Muscle of arm (tissue), 12 donors: ENCODE data around the gene ZSCAN5C. TPM values are rescaled to one million over a fixed set of nuclear protein-coding genes. Genes with fewer than 3 reads are reported as not detected.
"Not testable (repeated sequence)": the region's sequence is repeated elsewhere in the genome, so short reads cannot be mapped to it uniquely, and the experiment has no call there.

Experiments used
- DNase-seq: peaks from one replicate; pipeline ENCODE4 v3.0.0-alpha.2; 2013
- polyA plus RNA-seq, 12 donors: library from polyadenylated mRNA; unstranded; fragments of 120-200 nt; gene quantifications; one replicate each; pipeline ENCODE4 v1.2.1, GENCODE V29; 2013; ENCODE audit not compliant: insufficient read length in 12 of 12

Gene ZSCAN5C
- polyA plus RNA-seq, 12 donors = not detected

DNA sequence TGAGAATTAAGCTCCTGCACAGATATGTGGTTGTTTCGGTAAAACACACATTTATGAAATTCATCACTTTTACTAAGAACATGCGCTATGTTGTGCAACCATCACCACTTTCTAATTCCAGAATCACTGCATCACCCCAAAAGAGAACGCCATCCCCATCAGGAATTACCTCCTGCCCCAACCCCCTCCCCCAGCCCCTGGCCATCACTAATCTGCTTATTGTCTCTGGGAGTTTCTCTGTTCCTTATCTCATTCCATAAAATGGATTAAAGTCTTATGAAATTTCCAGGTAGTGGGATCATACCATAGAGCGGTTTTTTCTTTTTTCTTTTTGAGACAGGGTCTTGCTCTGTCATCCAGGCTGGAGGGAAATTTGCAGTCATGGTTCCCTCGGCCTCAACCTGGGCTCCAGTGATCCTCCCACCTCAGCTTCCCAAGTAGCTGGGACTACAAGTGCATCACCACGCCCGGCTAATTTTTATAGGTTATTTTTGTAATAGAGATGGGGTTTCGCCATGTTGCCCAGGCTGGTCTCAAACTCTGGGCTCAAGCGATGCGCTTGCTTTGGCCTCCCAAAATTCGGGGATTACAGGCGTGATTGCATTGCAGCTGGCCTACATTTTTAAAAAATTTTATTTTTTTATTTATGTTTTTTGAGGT, 8.0 kb upstream of the ZSCAN5C start:
- DNase-seq = no peak

GRCh38 chr19:56197646-56198045, 4.4 kb upstream of the ZSCAN5C start, which contains the start of gene ZSCAN5B:
Gene ZSCAN5B, minus strand, starts transcription at chr19:56197783. Its CDS starts 4,731 bp downstream, at chr19:56193052.
- DNase-seq = not testable (repeated sequence)

GRCh38 chr19:56199687-56200086, 2.4 kb upstream of the ZSCAN5C start:
- no peak for DNase-seq

- not testable (repeated sequence) for DNase-seq
Observed at GRCh38 chr19:56207581-56207980, 5.5 kb downstream of the ZSCAN5C start.

DNA sequence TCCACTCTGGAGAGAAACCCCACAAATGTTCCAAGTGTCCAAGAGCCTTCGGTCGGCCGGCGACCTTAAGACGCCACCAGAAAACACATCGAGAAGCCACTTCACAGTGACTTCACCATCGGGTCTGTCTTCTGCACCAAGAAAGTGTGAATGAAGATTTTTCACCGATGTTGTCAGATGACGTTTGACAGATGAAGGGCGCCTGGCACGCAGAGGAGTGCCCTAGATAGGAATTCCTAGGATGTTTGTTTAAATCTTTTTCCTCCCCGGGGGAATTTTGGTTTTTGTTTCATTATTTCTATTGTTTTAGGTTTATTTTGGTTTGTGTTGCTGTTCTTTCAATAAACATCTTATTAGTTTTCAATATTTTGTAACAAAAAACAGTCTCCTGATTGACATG, 7.0 kb downstream of the ZSCAN5C start:
- DNase-seq = no peak

GRCh38 chr19:56210036-56210435, 8.0 kb downstream of the ZSCAN5C start:
- DNase-seq = not testable (repeated sequence)

DNA sequence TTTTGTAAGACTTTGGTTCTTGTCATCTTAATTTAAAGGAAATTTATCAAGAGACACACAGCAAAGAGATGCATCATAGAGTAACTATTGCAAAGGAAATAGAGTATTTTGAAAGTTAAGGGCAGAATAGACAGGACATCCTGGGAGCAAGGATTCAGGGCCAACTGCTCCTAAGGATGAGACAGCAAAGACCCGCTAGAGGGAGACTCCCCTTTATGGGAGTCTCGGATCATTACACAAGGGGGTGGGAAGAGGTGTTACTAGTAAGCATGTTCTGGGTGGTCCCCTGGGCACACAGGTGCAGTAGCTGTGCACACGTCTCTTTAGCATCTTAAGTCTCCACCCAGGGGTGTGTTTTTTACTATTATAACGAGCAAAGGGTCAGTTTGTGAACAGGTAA, 9.6 kb downstream of the ZSCAN5C start:
- no peak for DNase-seq

DNA sequence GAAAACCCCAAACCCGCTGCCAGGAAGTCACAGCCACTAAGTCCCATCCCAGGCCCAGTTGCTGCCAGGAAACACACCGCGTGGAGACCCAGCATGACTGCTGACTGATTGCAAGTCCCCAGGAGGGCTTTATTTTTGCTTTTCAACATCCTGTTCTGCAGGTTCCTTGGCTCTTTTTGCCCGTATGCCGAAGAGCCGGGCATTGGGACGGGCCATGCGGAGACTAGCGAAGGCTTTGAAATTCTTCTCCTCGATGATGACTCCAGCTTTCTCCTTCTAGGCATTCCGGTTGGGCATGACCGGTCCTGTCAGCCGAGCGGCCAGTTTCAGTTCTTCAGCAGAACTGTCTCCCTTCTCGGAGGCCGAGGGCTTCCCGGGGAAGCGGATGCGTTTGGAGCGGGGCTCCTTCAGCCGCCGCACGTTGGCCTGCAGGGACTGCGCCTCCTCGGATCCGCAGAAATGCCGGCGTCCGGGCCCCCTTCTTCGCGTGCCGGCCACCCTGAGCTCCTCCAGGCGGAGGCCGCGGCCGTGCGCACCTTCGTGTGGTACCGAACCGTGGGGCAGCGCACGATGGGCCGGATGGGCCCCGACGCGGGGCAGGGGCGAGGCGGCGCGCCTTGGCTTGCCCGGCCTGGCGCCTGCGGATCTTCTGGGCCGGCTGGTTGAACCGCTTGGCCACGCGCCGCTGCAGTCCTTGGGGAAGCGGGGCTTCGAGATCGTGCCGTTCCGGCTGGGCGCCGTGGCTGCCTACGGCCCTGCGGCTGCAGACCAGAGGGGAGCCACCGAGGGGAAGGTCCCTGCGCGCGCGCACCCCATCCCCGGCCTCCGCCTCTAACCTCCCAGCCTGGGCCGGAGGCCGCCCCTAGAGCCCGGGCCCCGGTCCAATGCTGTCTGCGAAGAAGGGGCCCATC, 15.2 kb downstream of the ZSCAN5C start:
- DNase-seq = peak; percentile 10

GRCh38 chr19:56218961-56219360, 16.9 kb downstream of the ZSCAN5C start:
- no peak for DNase-seq

DNA sequence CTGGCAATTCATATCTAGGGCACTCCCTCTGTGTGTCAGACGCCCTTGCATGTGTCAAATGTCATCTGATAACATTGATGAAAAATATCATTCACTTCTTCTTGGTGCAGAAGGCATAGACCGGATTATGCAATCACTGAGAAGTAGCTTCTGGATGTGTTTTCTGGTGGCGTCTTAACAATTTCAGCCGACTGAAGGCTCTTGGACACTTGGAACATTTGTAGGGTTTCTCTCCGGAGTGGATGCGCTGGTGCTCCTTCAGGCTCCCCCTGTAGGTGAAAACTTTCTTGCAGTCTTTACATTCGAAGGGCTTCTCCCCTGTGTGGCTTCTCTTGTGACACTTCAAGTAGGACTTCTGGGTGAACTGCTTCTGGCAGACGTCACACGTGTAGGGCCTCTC, 19.4 kb downstream of the ZSCAN5C start:
- DNase-seq = not testable (repeated sequence)

DNA sequence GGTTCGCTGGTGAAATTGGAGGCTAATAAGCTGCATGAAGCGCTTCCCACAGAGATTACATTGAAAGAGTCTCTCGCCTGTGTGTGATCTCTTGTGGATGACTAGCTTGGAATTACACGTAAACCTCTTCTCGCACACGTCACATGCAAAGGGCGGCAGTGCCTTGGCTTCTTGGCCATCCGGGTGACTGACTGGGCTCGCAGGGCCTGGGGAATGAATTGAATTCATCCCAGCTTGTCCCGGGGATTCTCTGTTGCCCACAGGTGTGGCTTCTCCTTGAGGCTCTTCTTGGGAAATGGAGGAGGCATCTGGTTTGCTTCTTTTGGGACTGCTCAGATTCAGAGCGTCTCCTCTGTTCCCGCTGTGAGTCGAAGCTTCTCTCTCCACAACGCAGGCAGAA, 19.8 kb downstream of the ZSCAN5C start:
- no peak for DNase-seq

- no peak for DNase-seq
Observed at GRCh38 chr19:56222901-56223300, 20.8 kb downstream of the ZSCAN5C start.

GRCh38 chr19:56223481-56223880, 21.4 kb downstream of the ZSCAN5C start:
- DNase-seq = no peak

DNA sequence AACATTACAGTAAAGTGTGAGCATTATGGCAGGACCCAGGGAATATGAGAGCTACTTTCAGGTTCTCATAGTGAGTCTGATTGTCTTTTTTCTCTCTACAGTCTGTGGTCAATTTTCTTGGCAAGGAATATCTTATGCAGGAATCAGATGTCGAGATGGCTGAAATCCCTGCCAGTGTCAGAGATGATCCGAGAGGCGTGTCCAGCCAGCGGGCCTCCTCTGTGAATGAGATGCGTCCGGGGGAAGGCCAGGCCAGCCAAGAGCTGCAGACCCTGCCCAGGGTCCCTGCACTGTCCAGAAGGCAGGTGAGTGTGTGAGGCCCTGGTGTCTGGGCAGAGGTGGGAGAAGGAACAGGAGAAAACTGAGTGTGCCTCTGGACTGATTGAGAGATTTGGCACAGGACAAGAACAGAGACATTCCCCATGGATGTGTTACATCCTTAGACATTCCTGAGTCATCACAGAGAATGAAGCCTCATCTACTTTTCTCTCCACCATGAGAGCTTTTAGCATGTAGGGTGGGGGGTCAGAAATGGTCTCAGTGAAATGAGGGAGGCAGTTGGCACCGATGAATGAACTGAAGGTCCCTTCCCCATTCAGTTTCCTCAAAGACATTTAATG, 43.2 kb downstream of the ZSCAN5C start:
- no peak for DNase-seq

- DNase-seq = not testable (repeated sequence)
Observed at GRCh38 chr19:56245764-56246163, 43.7 kb downstream of the ZSCAN5C start.

DNA sequence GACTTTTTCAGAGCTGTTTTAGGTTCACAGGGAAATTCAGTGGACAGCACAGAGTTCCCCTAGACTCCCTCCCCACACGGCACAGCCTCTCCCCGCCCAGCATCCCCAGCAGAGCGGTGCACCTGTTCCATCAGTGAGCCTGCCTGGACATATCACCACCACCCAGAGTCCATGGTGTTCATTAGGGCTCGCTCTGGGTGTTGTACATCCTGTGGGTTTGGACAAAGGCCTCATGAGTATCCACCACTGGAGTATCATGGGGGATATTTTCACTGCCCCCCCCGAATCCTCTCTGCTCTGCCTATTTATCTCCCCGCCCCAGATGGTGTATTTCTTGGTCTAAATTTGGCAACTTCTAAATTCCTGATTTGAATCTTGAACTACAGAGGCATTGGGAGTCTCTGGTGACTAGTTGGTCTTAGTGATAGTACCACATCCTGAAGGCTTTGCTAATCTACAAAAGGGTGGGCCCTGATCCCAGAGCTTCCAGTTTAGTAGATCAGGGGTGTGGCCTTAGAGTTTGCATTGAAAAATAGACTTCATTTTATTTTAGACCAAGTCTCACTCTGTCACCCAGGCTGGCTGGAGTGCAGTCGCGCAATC, 46.8 kb downstream of the ZSCAN5C start:
- DNase-seq = not testable (repeated sequence)

DNA sequence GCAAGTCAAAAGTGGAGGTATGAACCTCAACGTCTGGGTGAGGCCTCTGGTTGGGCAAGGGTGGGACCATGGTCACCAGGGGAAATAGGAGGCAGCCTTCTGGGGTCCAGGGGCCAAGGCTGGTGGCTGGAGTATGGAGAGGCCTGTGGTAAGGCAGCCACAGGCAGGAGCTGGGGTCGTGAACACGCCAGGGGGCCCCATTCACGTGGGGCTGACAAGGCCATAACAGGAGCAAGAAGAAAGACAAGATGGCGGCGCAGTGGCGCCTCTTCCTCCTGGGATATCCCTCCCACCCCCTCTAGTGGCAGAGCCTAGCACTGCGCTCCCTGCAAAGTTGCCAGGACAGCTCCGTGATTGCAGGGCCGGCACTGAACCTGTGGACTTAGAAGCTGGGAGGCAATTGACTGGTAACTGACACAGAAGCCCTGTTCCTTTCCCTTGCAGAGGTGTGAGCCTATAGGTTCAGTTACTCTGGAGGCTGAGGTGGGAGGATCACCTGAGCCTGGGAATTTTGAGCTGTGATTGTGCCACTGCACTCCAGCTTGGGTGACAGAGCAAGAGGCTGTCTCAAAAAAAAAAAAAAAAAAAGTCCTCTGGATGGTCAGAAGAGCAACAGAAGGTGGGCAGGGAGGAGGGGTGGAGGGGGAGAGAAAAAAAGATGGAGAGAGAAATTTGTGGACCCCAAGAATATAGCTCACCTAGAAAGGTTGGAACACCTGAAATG, 50.8 kb downstream of the ZSCAN5C start:
- DNase-seq = peak; percentile 36

DNA sequence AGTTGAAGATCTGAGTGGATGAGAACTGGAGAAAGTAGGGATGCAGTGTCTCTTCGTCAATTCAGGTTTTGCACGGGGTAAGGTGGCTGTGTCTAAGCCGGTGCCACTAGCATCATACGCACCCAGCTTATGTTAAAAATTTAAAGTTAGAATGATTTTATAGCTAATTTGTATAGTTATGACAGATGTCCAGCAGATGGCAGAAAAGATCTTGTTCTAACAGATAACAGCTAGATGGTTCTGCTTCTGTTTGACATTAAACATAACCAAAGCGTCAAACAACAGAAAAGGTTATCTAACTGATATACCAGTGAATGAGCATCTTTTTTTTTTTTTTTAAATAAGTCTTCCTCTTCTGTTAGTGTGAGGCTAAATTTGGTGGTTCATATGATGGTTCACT, 51.7 kb downstream of the ZSCAN5C start:
- peak; percentile 43 for DNase-seq

- DNase-seq = no peak
Observed at GRCh38 chr19:56258272-56258671, 56.2 kb downstream of the ZSCAN5C start.
